Nephron (organoid): ENCODE data around the gene TACC3.
A peak's percentile ranks its signal among the peaks of the same experiment; 100 is the strongest.

Experiments
- H3K27ac Mint-ChIP-seq, 3 experiments: 2 replicates each; pipeline ENCODE4 v1.8.0; 2020; ENCODE audit warnings: mixed read lengths in 3 of 3, mild to moderate bottlenecking in 2 of 3, moderate library complexity in 1 of 3
- H3K27me3 Mint-ChIP-seq: 2 replicates; pipeline ENCODE4 v1.8.0; 2021; ENCODE audit warnings: low read depth, mild to moderate bottlenecking, moderate library complexity, mixed read lengths
- H3K36me3 Mint-ChIP-seq: 2 replicates; pipeline ENCODE4 v1.8.0; 2020; ENCODE audit warnings: low read depth, mixed read lengths
- H3K4me1 Mint-ChIP-seq: 2 replicates; pipeline ENCODE4 v1.8.0; 2020; ENCODE audit warnings: mixed read lengths
- H3K4me3 Mint-ChIP-seq, 3 experiments: 2 replicates each; pipeline ENCODE4 v1.8.0; 2020; ENCODE audit warnings: mild to moderate bottlenecking in 3 of 3, mixed read lengths in 3 of 3, moderate library complexity in 2 of 3
- H3K9me3 Mint-ChIP-seq: 2 replicates; pipeline ENCODE4 v1.8.0; 2020; ENCODE audit warnings: mixed read lengths
- TF ChIP-seq, protein P1 (sequence below), 3 experiments: fragments of 200-600 bp; sonication (generic); IDR thresholded peaks; one replicate each; pipeline ENCODE4 v1.5.0; 2021; ENCODE audit warnings: antibody characterized with exemption in 3 of 3; ENCODE audit not compliant: unreplicated experiment in 3 of 3

Gene TACC3

GRCh38 chr4:1721003-1721665 is at the start of gene TACC3, which contains the start of gene TMEM129:
TSS of gene TACC3 (plus strand) at chr4:1721521. CDS start at chr4:1723422, 1,901 bp downstream.
TSS of gene TMEM129 (minus strand) at chr4:1721323. CDS start at chr4:1720837, 486 bp downstream.
- Mint-ChIP-seq H3K27me3 (no peaks in the 10 kb centered on the region), H3K9me3 (no peaks in the 10 kb centered on the region), H3K4me1 (peaks cover 20% of the 10 kb centered on the region), H3K36me3 (peaks cover 4% of the 10 kb centered on the region), H3K4me3 (peak within 1 kb of the TSS; percentile 91 to 92 (median 92)), H3K27ac (peak within 1 kb of the TSS; percentile 54 to 90 (median 79))
- TF ChIP-seq, protein P1, sequence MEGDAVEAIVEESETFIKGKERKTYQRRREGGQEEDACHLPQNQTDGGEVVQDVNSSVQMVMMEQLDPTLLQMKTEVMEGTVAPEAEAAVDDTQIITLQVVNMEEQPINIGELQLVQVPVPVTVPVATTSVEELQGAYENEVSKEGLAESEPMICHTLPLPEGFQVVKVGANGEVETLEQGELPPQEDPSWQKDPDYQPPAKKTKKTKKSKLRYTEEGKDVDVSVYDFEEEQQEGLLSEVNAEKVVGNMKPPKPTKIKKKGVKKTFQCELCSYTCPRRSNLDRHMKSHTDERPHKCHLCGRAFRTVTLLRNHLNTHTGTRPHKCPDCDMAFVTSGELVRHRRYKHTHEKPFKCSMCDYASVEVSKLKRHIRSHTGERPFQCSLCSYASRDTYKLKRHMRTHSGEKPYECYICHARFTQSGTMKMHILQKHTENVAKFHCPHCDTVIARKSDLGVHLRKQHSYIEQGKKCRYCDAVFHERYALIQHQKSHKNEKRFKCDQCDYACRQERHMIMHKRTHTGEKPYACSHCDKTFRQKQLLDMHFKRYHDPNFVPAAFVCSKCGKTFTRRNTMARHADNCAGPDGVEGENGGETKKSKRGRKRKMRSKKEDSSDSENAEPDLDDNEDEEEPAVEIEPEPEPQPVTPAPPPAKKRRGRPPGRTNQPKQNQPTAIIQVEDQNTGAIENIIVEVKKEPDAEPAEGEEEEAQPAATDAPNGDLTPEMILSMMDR (IDR thresholded peaks at IDR 0.05; ENCODE audit: unreplicated experiment in 3 of 3): no peak

GRCh38 chr4:1673671-1674070 is 47.6 kb upstream of the TACC3 start:
- no peaks in the 10 kb centered on the region for H3K36me3 Mint-ChIP-seq
- H3K27me3 Mint-ChIP-seq: peaks cover 15% of the 10 kb centered on the region
- no peak overlapping the region for H3K27ac Mint-ChIP-seq
- H3K4me3 Mint-ChIP-seq: no peak overlapping the region
- TF ChIP-seq, protein P1 (IDR thresholded peaks at IDR 0.05; ENCODE audit: unreplicated experiment in 3 of 3): no peak
- no peaks in the 10 kb centered on the region for H3K9me3 Mint-ChIP-seq
- H3K4me1 Mint-ChIP-seq: no peaks in the 10 kb centered on the region

DNA sequence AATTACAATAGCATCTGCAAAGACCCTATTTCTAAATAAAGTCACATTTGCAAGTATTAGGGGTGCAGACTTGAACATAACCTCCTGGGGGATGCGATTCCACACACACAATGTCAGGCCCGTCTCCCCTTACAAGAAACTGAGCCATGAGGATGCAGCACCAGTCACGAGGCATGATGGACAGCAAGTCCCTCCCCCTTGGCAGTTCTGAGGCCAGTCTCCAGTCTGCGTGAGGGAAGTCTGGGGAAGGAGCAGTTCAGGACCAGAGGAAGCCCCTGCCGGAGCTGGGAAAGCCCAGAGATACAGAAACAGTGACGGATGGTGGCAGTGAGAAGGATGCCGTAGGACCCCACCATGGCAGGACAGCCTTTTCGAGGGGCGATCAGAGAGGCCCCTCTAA is 46.6 kb upstream of the TACC3 start:
- Mint-ChIP-seq H3K27me3 (peaks cover 15% of the 10 kb centered on the region), H3K36me3 (no peaks in the 10 kb centered on the region), H3K9me3 (no peaks in the 10 kb centered on the region), H3K4me1 (no peaks in the 10 kb centered on the region), H3K4me3 (no peak overlapping the region), H3K27ac (no peak overlapping the region)
- TF ChIP-seq, protein P1 (IDR thresholded peaks at IDR 0.05; ENCODE audit: unreplicated experiment in 3 of 3): no peak

DNA sequence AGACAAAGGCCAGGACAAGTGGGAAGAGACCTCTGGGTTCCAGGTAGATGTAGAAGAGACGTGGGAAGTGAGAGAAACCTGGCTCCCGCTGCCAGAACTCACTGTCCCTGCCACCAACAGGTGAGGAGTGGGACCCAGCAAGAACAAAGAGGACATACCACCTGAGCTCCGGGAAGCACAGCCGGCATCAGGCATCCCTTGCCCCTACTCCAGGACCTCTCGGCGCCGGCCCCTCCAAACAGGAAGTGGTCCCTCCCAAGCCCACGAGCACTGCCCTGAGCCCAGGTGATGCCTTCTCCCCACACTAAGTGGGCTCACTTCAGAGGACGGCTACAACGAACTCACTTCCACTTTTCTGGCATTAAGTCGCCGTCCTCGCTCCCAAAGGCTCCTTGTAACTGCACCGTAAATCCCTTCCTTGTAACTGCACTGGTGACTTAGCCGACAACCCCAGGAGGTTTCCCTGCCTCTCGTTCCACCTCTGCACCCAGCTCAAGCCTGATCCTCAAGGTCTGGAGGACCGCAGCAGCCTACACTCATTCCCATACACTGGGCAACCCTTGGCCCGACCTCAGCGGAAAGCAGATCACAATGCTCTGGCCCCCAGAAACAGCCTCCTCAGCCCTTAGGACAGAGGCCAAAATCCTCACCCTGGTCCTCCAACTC is 46.1 kb upstream of the TACC3 start:
- no peak overlapping the region for H3K27ac Mint-ChIP-seq
- H3K36me3 Mint-ChIP-seq: no peaks in the 10 kb centered on the region
- no peaks in the 10 kb centered on the region for H3K4me1 Mint-ChIP-seq
- peaks cover 15% of the 10 kb centered on the region for H3K27me3 Mint-ChIP-seq
- H3K9me3 Mint-ChIP-seq: no peaks in the 10 kb centered on the region
- no peak overlapping the region for H3K4me3 Mint-ChIP-seq
- TF ChIP-seq, protein P1 (IDR thresholded peaks at IDR 0.05; ENCODE audit: unreplicated experiment in 3 of 3): no peak

DNA sequence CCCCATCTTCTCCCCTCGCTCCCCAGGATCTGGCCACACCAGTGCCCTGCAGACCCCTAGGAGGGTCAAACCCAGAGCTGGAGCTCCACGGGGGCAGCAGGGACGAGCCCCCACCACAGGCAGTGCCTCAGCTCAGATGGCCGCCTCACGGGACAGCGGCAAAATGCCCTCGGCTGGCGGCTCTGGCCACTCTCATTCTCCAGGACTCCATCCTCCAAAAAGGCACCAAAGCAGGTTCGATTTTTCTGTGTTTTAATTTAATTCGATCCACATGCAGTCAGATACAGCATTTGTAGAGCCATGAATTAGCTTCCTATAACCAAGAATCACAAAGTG is 45.6 kb upstream of the TACC3 start:
- TF ChIP-seq, protein P1 (IDR thresholded peaks at IDR 0.05; ENCODE audit: unreplicated experiment in 3 of 3): no peak
- Mint-ChIP-seq H3K27ac (no peak overlapping the region), H3K9me3 (no peaks in the 10 kb centered on the region), H3K36me3 (no peaks in the 10 kb centered on the region), H3K4me3 (no peak overlapping the region), H3K27me3 (peaks cover 15% of the 10 kb centered on the region), H3K4me1 (no peaks in the 10 kb centered on the region)
